ENCODE results near the gene TSPAN15. TPM values are rescaled to one million over a fixed set of nuclear protein-coding genes. Genes with fewer than 3 reads are reported as not detected.

Gene TSPAN15
- total RNA-seq, 1 experiment from 2014 or later, result 212 TPM

GRCh38 chr10:69469976-69470375 lies 18.7 kb downstream of the TSPAN15 start:
- peaks cover 51% of the 10 kb centered on the region for H3K4me1 ChIP-seq (ENCODE audit: insufficient read depth, low read length)
- H3K27me3 ChIP-seq (ENCODE audit: low read length), result no peaks in the 10 kb centered on the region
- no peaks in the 10 kb centered on the region for H3K9me3 ChIP-seq (ENCODE audit: low read length)
- TF ChIP-seq, protein P1, sequence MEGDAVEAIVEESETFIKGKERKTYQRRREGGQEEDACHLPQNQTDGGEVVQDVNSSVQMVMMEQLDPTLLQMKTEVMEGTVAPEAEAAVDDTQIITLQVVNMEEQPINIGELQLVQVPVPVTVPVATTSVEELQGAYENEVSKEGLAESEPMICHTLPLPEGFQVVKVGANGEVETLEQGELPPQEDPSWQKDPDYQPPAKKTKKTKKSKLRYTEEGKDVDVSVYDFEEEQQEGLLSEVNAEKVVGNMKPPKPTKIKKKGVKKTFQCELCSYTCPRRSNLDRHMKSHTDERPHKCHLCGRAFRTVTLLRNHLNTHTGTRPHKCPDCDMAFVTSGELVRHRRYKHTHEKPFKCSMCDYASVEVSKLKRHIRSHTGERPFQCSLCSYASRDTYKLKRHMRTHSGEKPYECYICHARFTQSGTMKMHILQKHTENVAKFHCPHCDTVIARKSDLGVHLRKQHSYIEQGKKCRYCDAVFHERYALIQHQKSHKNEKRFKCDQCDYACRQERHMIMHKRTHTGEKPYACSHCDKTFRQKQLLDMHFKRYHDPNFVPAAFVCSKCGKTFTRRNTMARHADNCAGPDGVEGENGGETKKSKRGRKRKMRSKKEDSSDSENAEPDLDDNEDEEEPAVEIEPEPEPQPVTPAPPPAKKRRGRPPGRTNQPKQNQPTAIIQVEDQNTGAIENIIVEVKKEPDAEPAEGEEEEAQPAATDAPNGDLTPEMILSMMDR (conservative IDR thresholded peaks at IDR 0.05; ENCODE audit: low read depth, low read length), result no peak
- no peak for TF ChIP-seq EZH2 (IDR thresholded peaks at IDR 0.05; ENCODE audit: low read length, unreplicated experiment)
- TF ChIP-seq EZH2phosphoT487 (IDR thresholded peaks at IDR 0.05; ENCODE audit: borderline replicate concordance, low read length), result no peak
- peaks cover 9% of the 10 kb centered on the region for H3K36me3 ChIP-seq (ENCODE audit: low read depth, low read length)
- no peak overlapping the region for H3K9ac ChIP-seq (ENCODE audit: low read length)
- no peaks in the 10 kb centered on the region for H4K20me1 ChIP-seq (ENCODE audit: low read length)
- H3K9me2 ChIP-seq (replicated peaks; ENCODE audit: low read length), result no peaks in the 10 kb centered on the region
- POLR2A ChIA-PET (ENCODE audit: unreplicated experiment), result no interaction called here
- H3F3A ChIP-seq (ENCODE audit: low read length, unreplicated experiment), result no peaks in the 10 kb centered on the region
- intact Hi-C loops (cut with micrococcal nuclease), result loop anchor here (5.0 kb wide), 2 partner anchors 37 to 38 kb away; no protein-coding TSS in a partner anchor
- no peak overlapping the region for H2AFZ ChIP-seq (ENCODE audit: low read length)
- no peak overlapping the region for H3K27ac ChIP-seq (ENCODE audit: low read length)
- BruUV-seq (replicated peaks), result no TSS peak
- CTCF ChIA-PET, result no interaction called here
- no peak for ATAC-seq
- DNase-seq, result no peak
- no peak overlapping the region for H3K4me3 ChIP-seq (ENCODE audit: low read length)
- no peak overlapping the region for H3K4me2 ChIP-seq (ENCODE audit: low read length)
- peaks cover 98% of the 10 kb centered on the region for H3K79me2 ChIP-seq (ENCODE audit: low read length)

GRCh38 chr10:69470463-69471384 lies 19.5 kb downstream of the TSPAN15 start:
- no peak overlapping the region for H3K9ac ChIP-seq (ENCODE audit: low read length)
- H3K36me3 ChIP-seq (ENCODE audit: low read depth, low read length), result peaks cover 9% of the 10 kb centered on the region
- POLR2A ChIA-PET (ENCODE audit: unreplicated experiment), result interaction anchor here (0.7 kb wide), 1 partner anchor 38 kb away, joined by 3 read pairs; no protein-coding TSS in a partner anchor
- H3K9me2 ChIP-seq (replicated peaks; ENCODE audit: low read length), result no peaks in the 10 kb centered on the region
- intact Hi-C loops (cut with micrococcal nuclease), result no loop called here
- H3K4me3 ChIP-seq (ENCODE audit: low read length), result no peak overlapping the region
- H3F3A ChIP-seq (ENCODE audit: low read length, unreplicated experiment), result no peaks in the 10 kb centered on the region
- no peaks in the 10 kb centered on the region for H3K27me3 ChIP-seq (ENCODE audit: low read length)
- DNase-seq (no peak), ATAC-seq (no peak)
- TF ChIP-seq EZH2phosphoT487 (IDR thresholded peaks at IDR 0.05; ENCODE audit: borderline replicate concordance, low read length) (no peak), EZH2 (IDR thresholded peaks at IDR 0.05; ENCODE audit: low read length, unreplicated experiment) (no peak)
- TF ChIP-seq, protein P1 (conservative IDR thresholded peaks at IDR 0.05; ENCODE audit: low read depth, low read length), result no peak
- H4K20me1 ChIP-seq (ENCODE audit: low read length), result no peaks in the 10 kb centered on the region; the same call in 1 of the 2 replicates
- no peaks in the 10 kb centered on the region for H3K9me3 ChIP-seq (ENCODE audit: low read length)
- no peak overlapping the region for H3K4me2 ChIP-seq (ENCODE audit: low read length)
- peaks cover 57% of the 10 kb centered on the region for H3K4me1 ChIP-seq (ENCODE audit: insufficient read depth, low read length)
- CTCF ChIA-PET, result no interaction called here
- peaks cover 97% of the 10 kb centered on the region for H3K79me2 ChIP-seq (ENCODE audit: low read length)
- no peak overlapping the region for H2AFZ ChIP-seq (ENCODE audit: low read length)
- H3K27ac ChIP-seq (ENCODE audit: low read length), result no peak overlapping the region
- no TSS peak for BruUV-seq (replicated peaks)

- CTCF ChIA-PET, result no interaction called here
- Histone ChIP-seq H3K4me3 (ENCODE audit: low read length) (no peak overlapping the region), H3K4me1 (ENCODE audit: insufficient read depth, low read length) (peaks cover 51% of the 10 kb centered on the region), H3K79me2 (ENCODE audit: low read length) (peaks cover 94% of the 10 kb centered on the region), H3K9ac (ENCODE audit: low read length) (no peak overlapping the region), H3K9me3 (ENCODE audit: low read length) (no peaks in the 10 kb centered on the region), H3K27ac (ENCODE audit: low read length) (no peak overlapping the region), H3K4me2 (ENCODE audit: low read length) (no peak overlapping the region), H3K36me3 (ENCODE audit: low read depth, low read length) (peaks cover 16% of the 10 kb centered on the region), H2AFZ (ENCODE audit: low read length) (no peak overlapping the region), H3K27me3 (ENCODE audit: low read length) (no peaks in the 10 kb centered on the region), H3K9me2 (replicated peaks; ENCODE audit: low read length) (no peaks in the 10 kb centered on the region), H3F3A (ENCODE audit: low read length, unreplicated experiment) (no peaks in the 10 kb centered on the region), H4K20me1 (ENCODE audit: low read length) (no peaks in the 10 kb centered on the region; the same call in 1 of the 2 replicates)
- DNase-seq (no peak), ATAC-seq (no peak)
- intact Hi-C loops (cut with micrococcal nuclease), result no loop called here
- no peak for TF ChIP-seq EZH2phosphoT487 (IDR thresholded peaks at IDR 0.05; ENCODE audit: borderline replicate concordance, low read length)
- TF ChIP-seq, protein P1 (conservative IDR thresholded peaks at IDR 0.05; ENCODE audit: low read depth, low read length), result no peak
- no peak for TF ChIP-seq EZH2 (IDR thresholded peaks at IDR 0.05; ENCODE audit: low read length, unreplicated experiment)
- POLR2A ChIA-PET (ENCODE audit: unreplicated experiment), result no interaction called here
- no TSS peak for BruUV-seq (replicated peaks)
Observed at GRCh38 chr10:69472142-69472541, 20.9 kb downstream of the TSPAN15 start.

All from PC-3 (cell line).